Measurements from ENCODE around the gene TANK.

The TANK gene

DNA sequence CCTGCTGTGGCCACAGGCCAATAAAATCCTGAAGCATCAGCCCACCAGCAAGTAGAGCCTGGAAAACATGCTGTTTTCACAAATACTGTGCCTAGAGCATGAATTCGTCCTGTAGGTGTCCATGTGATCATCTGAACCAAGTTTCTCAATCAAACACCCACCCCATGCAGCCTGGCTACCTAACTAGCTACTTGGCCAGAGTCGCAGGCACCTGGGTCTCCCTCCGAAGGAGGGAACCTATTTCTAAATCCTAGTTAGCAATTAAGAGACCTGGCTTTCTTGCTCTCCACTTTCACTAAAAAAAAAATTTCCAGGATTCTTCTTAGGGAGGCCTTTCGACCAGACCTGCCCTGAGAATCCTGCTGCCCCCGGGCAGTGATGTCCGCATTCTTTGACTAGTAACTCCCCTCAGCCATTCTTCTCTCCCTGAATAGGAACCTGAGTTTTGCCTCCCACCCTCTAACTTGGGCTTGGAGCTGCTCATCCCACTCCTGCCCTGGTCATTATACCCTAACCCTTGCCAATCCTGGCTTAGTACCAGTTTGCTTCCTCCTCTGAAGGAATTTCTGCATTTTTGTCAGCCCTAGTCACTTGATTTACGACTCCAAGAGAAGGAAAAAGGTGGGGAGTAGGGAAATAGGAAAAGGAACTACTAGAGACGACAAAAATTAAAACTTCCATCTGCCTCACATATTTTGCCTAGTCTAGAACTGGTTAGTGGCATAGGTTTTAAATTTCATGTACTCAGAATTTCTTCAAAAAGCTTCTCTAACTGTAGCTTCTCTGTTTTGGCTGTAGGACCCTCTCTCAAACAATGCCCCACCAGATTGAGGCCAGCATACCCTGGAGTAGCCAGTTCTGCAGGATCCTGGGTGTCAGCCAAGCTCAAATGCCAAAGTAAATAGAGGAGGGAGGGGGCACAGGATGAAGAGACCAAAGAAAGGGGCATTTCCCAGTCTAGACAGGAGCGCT lies 25.4 kb upstream of the TANK start:
- Histone ChIP-seq H3K4me2 (ENCODE audit: low read depth, low read length, poor library complexity, severe bottlenecking) (no peak overlapping the region), H3K9me2 (replicated peaks; ENCODE audit: low read depth, low read length) (no peaks in the 10 kb centered on the region), H2AFZ (ENCODE audit: low read length) (peak overlapping the region; percentile 15), H3K9ac (ENCODE audit: low read depth, low read length, poor library complexity, severe bottlenecking) (no peak overlapping the region), H3F3A (ENCODE audit: low read depth) (no peaks in the 10 kb centered on the region), H3K9me3 (ENCODE audit: insufficient read depth, low read depth, low read length) (no peaks in the 10 kb centered on the region), H3K27me3 (ENCODE audit: insufficient read depth, low read length, poor library complexity, severe bottlenecking) (no peaks in the 10 kb centered on the region), H3K79me2 (ENCODE audit: insufficient read depth, low read length) (no peaks in the 10 kb centered on the region), H4K20me1 (ENCODE audit: insufficient read depth, low read length, poor library complexity, severe bottlenecking) (no peaks in the 10 kb centered on the region), H3K4me3 (ENCODE audit: low read length, poor library complexity, severe bottlenecking) (no peak overlapping the region), H3K4me1 (ENCODE audit: insufficient read depth, low read length, poor library complexity, severe bottlenecking) (peaks cover 31% of the 10 kb centered on the region), H3K36me3 (ENCODE audit: insufficient read depth, low read length) (no peaks in the 10 kb centered on the region)
- no peak for TF ChIP-seq EZH2phosphoT487 (IDR thresholded peaks at IDR 0.05; ENCODE audit: borderline replicate concordance)

DNA sequence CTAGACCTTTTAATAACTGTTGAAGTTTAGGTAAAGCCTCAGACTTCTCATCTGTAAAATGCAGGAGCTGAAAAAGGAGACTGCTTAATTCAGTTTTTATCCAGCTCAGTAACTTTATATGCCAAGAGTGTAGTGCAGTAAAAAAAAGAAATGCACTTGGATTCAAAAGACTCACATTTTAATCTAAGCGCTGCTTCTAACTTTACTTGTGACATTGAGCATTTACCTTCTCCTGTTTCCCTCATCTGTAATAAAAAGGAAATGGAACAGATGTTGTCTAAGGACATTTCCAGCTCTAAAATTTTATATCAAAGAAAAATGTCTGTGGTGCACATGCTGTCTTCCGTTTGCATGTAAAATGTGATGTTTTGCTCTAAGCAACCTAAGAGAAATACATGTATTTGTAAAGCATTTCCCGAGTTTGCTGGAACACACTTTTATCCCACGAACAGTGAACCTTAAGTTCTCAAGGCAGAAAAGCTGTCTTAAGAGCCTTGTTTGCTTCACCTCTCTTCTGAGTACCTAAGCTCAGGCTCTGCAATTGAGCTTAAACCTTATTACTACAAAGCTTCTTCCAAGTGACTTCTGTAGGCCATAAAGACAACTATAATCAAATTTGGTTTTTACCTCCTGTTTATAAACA lies 24.2 kb upstream of the TANK start:
- Histone ChIP-seq H3K4me2 (ENCODE audit: low read depth, low read length, poor library complexity, severe bottlenecking) (peak overlapping the region; percentile 56), H4K20me1 (ENCODE audit: insufficient read depth, low read length, poor library complexity, severe bottlenecking) (no peaks in the 10 kb centered on the region), H3K36me3 (ENCODE audit: insufficient read depth, low read length) (no peaks in the 10 kb centered on the region), H3F3A (ENCODE audit: low read depth) (no peaks in the 10 kb centered on the region), H3K79me2 (ENCODE audit: insufficient read depth, low read length) (no peaks in the 10 kb centered on the region), H3K27me3 (ENCODE audit: insufficient read depth, low read length, poor library complexity, severe bottlenecking) (no peaks in the 10 kb centered on the region), H3K9ac (ENCODE audit: low read depth, low read length, poor library complexity, severe bottlenecking) (peak overlapping the region; percentile 48), H3K9me3 (ENCODE audit: insufficient read depth, low read depth, low read length) (no peaks in the 10 kb centered on the region), H3K4me1 (ENCODE audit: insufficient read depth, low read length, poor library complexity, severe bottlenecking) (peaks cover 35% of the 10 kb centered on the region), H3K9me2 (replicated peaks; ENCODE audit: low read depth, low read length) (no peaks in the 10 kb centered on the region), H2AFZ (ENCODE audit: low read length) (peak overlapping the region; percentile 97), H3K4me3 (ENCODE audit: low read length, poor library complexity, severe bottlenecking) (peak overlapping the region; percentile 69)
- TF ChIP-seq EZH2phosphoT487 (IDR thresholded peaks at IDR 0.05; ENCODE audit: borderline replicate concordance) = no peak
- TF ChIP-seq, protein P1, sequence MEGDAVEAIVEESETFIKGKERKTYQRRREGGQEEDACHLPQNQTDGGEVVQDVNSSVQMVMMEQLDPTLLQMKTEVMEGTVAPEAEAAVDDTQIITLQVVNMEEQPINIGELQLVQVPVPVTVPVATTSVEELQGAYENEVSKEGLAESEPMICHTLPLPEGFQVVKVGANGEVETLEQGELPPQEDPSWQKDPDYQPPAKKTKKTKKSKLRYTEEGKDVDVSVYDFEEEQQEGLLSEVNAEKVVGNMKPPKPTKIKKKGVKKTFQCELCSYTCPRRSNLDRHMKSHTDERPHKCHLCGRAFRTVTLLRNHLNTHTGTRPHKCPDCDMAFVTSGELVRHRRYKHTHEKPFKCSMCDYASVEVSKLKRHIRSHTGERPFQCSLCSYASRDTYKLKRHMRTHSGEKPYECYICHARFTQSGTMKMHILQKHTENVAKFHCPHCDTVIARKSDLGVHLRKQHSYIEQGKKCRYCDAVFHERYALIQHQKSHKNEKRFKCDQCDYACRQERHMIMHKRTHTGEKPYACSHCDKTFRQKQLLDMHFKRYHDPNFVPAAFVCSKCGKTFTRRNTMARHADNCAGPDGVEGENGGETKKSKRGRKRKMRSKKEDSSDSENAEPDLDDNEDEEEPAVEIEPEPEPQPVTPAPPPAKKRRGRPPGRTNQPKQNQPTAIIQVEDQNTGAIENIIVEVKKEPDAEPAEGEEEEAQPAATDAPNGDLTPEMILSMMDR (conservative IDR thresholded peaks at IDR 0.05; ENCODE audit: low read length) = no peak

GRCh38 chr2:161136696-161137324 lies 23.4 kb upstream of the TANK start:
- H3K9me3 ChIP-seq (ENCODE audit: insufficient read depth, low read depth, low read length) = no peaks in the 10 kb centered on the region
- H3K79me2 ChIP-seq (ENCODE audit: insufficient read depth, low read length) = no peaks in the 10 kb centered on the region
- H3K4me1 ChIP-seq (ENCODE audit: insufficient read depth, low read length, poor library complexity, severe bottlenecking) = peaks cover 36% of the 10 kb centered on the region
- no peaks in the 10 kb centered on the region for H3K36me3 ChIP-seq (ENCODE audit: insufficient read depth, low read length)
- peak overlapping the region; percentile 97 for H2AFZ ChIP-seq (ENCODE audit: low read length)
- no peaks in the 10 kb centered on the region for H3F3A ChIP-seq (ENCODE audit: low read depth)
- H3K27me3 ChIP-seq (ENCODE audit: insufficient read depth, low read length, poor library complexity, severe bottlenecking) = no peaks in the 10 kb centered on the region
- H3K4me2 ChIP-seq (ENCODE audit: low read depth, low read length, poor library complexity, severe bottlenecking) = peak overlapping the region; percentile 56
- no peaks in the 10 kb centered on the region for H3K9me2 ChIP-seq (replicated peaks; ENCODE audit: low read depth, low read length)
- H3K4me3 ChIP-seq (ENCODE audit: low read length, poor library complexity, severe bottlenecking) = peak overlapping the region; percentile 69
- TF ChIP-seq, protein P1 (conservative IDR thresholded peaks at IDR 0.05; ENCODE audit: low read length) = no peak
- no peak for TF ChIP-seq EZH2phosphoT487 (IDR thresholded peaks at IDR 0.05; ENCODE audit: borderline replicate concordance)
- peak overlapping the region; percentile 48 for H3K9ac ChIP-seq (ENCODE audit: low read depth, low read length, poor library complexity, severe bottlenecking)
- H4K20me1 ChIP-seq (ENCODE audit: insufficient read depth, low read length, poor library complexity, severe bottlenecking) = no peaks in the 10 kb centered on the region
